ENCODE results near the gene CDKN2D.

GRCh38 chr19:10537668-10538067, 31.1 kb downstream of the CDKN2D start:
- no peak for TF ChIP-seq ELF1 (IDR thresholded peaks at IDR 0.05; ENCODE audit: borderline replicate concordance, low read depth)
- TF ChIP-seq, protein P1, sequence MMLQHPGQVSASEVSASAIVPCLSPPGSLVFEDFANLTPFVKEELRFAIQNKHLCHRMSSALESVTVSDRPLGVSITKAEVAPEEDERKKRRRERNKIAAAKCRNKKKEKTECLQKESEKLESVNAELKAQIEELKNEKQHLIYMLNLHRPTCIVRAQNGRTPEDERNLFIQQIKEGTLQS (IDR thresholded peaks at IDR 0.05), result no peak
- TF ChIP-seq POLR2AphosphoS5 (IDR thresholded peaks at IDR 0.05; ENCODE audit: low read depth, low read length), result no peak
- no peak for TF ChIP-seq CTCF (IDR thresholded peaks at IDR 0.05 in 2 of 3, conservative IDR thresholded peaks at IDR 0.05 in 1 of 3; ENCODE audit: borderline replicate concordance in 1 of 3, insufficient read depth in 1 of 3, low read depth in 2 of 3, low read length in 2 of 3)
- TF ChIP-seq POLR2A (IDR thresholded peaks at IDR 0.05; ENCODE audit: borderline replicate concordance, extremely low read depth, insufficient read depth, insufficient read length), result no peak
- no peak for TF ChIP-seq JUND (IDR thresholded peaks at IDR 0.05)
- no peak for TF ChIP-seq EZH2 (IDR thresholded peaks at IDR 0.05)
- no peak for TF ChIP-seq FOSL1 (IDR thresholded peaks at IDR 0.05; ENCODE audit: low read depth)
- no peak for TF ChIP-seq EZH2phosphoT487 (IDR thresholded peaks at IDR 0.05; ENCODE audit: borderline replicate concordance)
- no peak for TF ChIP-seq CEBPB (IDR thresholded peaks at IDR 0.05; ENCODE audit: low read depth)
- TF ChIP-seq SRF (IDR thresholded peaks at IDR 0.05; ENCODE audit: low read depth), result no peak
- TF ChIP-seq SP1 (IDR thresholded peaks at IDR 0.05; ENCODE audit: low read depth), result no peak
- TF ChIP-seq RAD21 (IDR thresholded peaks at IDR 0.05; ENCODE audit: low read depth), result no peak
- TF ChIP-seq, protein P2, sequence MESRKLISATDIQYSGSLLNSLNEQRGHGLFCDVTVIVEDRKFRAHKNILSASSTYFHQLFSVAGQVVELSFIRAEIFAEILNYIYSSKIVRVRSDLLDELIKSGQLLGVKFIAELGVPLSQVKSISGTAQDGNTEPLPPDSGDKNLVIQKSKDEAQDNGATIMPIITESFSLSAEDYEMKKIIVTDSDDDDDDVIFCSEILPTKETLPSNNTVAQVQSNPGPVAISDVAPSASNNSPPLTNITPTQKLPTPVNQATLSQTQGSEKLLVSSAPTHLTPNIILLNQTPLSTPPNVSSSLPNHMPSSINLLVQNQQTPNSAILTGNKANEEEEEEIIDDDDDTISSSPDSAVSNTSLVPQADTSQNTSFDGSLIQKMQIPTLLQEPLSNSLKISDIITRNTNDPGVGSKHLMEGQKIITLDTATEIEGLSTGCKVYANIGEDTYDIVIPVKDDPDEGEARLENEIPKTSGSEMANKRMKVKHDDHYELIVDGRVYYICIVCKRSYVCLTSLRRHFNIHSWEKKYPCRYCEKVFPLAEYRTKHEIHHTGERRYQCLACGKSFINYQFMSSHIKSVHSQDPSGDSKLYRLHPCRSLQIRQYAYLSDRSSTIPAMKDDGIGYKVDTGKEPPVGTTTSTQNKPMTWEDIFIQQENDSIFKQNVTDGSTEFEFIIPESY (IDR thresholded peaks at IDR 0.05; ENCODE audit: extremely low read depth, insufficient replicate concordance, low read length), result no peak

All from HCT116 (cell line).